HG03521 (cell line): Measurements from ENCODE around the gene PDE7B.
"Not testable (repeated sequence)": the region's sequence is repeated elsewhere in the genome, so short reads cannot be mapped to it uniquely, and the experiment has no call there.

Source experiments
- ATAC-seq: cut with Tn5 transposase; IDR thresholded peaks from one replicate; pipeline ENCODE4 v1.9.1; 2021; ENCODE audit warnings: mild to moderate bottlenecking, moderate library complexity; ENCODE audit not compliant: unreplicated experiment

The PDE7B gene

GRCh38 chr6:136137739-136138402 lies 286.4 kb downstream of the PDE7B start:
- no peak for ATAC-seq

GRCh38 chr6:136139111-136139510 lies 287.6 kb downstream of the PDE7B start:
- not testable (repeated sequence) for ATAC-seq

GRCh38 chr6:136144251-136145023 lies 292.9 kb downstream of the PDE7B start:
- no peak for ATAC-seq

- ATAC-seq = no peak
Observed at GRCh38 chr6:136146130-136146529, 294.6 kb downstream of the PDE7B start.

- no peak for ATAC-seq
Observed at GRCh38 chr6:136147342-136147741, 295.8 kb downstream of the PDE7B start.

GRCh38 chr6:136148051-136148450 lies 296.6 kb downstream of the PDE7B start:
- ATAC-seq = no peak

GRCh38 chr6:136148523-136148922 lies 297.0 kb downstream of the PDE7B start:
- no peak for ATAC-seq

- ATAC-seq = no peak
Observed at GRCh38 chr6:136149311-136149710, 297.8 kb downstream of the PDE7B start.

- ATAC-seq = no peak
Observed at GRCh38 chr6:136150961-136151360, 299.5 kb downstream of the PDE7B start.

GRCh38 chr6:136153707-136154375 lies 302.3 kb downstream of the PDE7B start:
- no peak for ATAC-seq

- ATAC-seq = no peak
Observed at GRCh38 chr6:136155191-136155590, 303.7 kb downstream of the PDE7B start.

- no peak for ATAC-seq
Observed at GRCh38 chr6:136157743-136158142, 306.2 kb downstream of the PDE7B start.

GRCh38 chr6:136158387-136158821 lies 306.9 kb downstream of the PDE7B start:
- ATAC-seq = no peak

GRCh38 chr6:136158971-136159370 lies 307.5 kb downstream of the PDE7B start:
- no peak for ATAC-seq

GRCh38 chr6:136160250-136160649 lies 308.7 kb downstream of the PDE7B start:
- no peak for ATAC-seq

GRCh38 chr6:136161950-136162349 lies 310.4 kb downstream of the PDE7B start:
- ATAC-seq = no peak

- ATAC-seq = no peak
Observed at GRCh38 chr6:136163260-136163659, 311.8 kb downstream of the PDE7B start.

- no peak for ATAC-seq
Observed at GRCh38 chr6:136166815-136167214, 315.3 kb downstream of the PDE7B start.

GRCh38 chr6:136169394-136170148 lies 318.1 kb downstream of the PDE7B start:
- ATAC-seq = no peak

- ATAC-seq = no peak
Observed at GRCh38 chr6:136171231-136171630, 319.7 kb downstream of the PDE7B start.
